CD4-positive, alpha-beta T cell treated with Interferon alpha-2 for 1 hour (primary cell): ENCODE data around the gene IL12RB2.
"Not testable (repeated sequence)": the region's sequence is repeated elsewhere in the genome, so short reads cannot be mapped to it uniquely, and the experiment has no call there.

Experiments
- DNase-seq, 2 donors: peaks; one replicate each; pipeline ENCODE4 v3.0.0-alpha.2; 2020 to 2022

IL12RB2 gene

GRCh38 chr1:67432745-67433144 is 125.1 kb downstream of the IL12RB2 start:
- DNase-seq: no peak

GRCh38 chr1:67433837-67434236 is 126.2 kb downstream of the IL12RB2 start:
- DNase-seq: no peak

- no peak for DNase-seq
Observed at GRCh38 chr1:67434491-67434890, 126.8 kb downstream of the IL12RB2 start.

GRCh38 chr1:67436511-67437055 is 128.9 kb downstream of the IL12RB2 start:
- DNase-seq: no peak

GRCh38 chr1:67437961-67438360 is 130.3 kb downstream of the IL12RB2 start:
- DNase-seq: no peak

- DNase-seq: no peak
Observed at GRCh38 chr1:67439277-67440029, 131.8 kb downstream of the IL12RB2 start.

- DNase-seq: no peak
Observed at GRCh38 chr1:67440339-67440738, 132.7 kb downstream of the IL12RB2 start.

GRCh38 chr1:67441183-67441582 is 133.5 kb downstream of the IL12RB2 start:
- no peak for DNase-seq

GRCh38 chr1:67441739-67442281 is 134.1 kb downstream of the IL12RB2 start:
- no peak for DNase-seq

GRCh38 chr1:67446014-67446413 is 138.3 kb downstream of the IL12RB2 start:
- not testable (repeated sequence) for DNase-seq
